Activated effector memory CD4-positive, alpha-beta T cell treated with anti-CD3 and anti-CD28 coated beads, Interleukin-2, amount 50 U/mL, for 16 hours (primary cell): ENCODE data around the gene SORCS1.
A peak's percentile ranks its signal among the peaks of the same experiment; 100 is the strongest.

Source experiments
- DNase-seq: peaks from one replicate; pipeline ENCODE4 v3.0.0-alpha.2; 2020

Gene SORCS1

DNA sequence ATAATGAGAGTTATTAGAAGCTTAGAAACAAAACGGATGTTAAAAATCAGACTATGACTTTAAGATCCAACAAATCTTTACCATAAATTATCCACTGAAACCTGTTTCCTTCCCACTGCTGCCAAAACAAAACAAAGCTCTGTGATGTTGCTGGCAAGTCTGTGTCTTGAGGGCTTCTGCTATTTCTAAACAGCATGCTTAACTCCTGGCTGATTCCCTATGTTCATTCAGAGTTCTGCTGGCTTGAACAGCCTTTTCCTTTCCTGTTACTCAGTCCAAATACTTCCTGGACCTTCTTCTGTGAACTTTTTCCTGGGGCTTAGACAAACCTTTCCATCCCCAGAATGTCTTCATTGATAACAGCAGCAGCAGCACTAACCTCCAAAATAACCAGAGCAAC lies 448.1 kb downstream of the SORCS1 start:
- no peak for DNase-seq

DNA sequence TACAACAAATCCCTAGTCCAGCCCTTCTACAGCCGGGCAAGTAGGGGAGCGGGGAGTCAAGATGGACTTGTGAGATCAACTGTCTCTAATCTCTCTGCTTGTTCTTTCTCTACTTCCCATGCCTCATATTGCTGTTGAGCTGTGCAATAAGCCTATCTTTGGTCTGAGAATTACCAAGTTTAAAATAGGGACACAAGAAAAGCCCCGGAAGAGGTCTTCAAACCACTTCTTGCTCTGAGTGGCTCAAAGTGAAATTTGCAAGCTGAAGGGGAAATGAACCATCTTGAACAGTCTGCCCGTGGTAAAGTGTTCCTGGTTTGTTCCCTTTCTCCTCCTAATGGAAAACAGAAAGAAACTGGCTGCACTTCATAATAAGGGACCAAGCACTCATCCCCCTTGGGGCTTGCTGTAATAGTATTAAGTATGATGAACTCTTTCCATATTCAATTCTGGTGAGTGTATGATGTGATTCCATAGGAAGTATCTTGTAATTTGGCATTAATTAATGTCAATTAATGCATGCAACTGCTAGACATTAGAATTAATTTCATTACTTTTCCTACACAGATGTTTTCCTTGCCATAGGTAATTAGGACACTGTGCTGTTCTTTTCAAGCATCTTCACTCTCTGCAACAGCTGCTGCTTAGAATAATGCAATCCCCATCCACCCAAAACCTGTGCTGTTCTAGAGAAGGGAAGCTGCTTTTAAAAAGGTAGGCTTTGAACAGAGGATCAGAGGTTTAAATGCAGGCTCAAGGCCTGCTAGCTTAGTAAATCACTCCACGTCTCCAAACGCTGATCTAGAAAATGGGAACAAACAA lies 449.6 kb downstream of the SORCS1 start:
- no peak for DNase-seq

DNA sequence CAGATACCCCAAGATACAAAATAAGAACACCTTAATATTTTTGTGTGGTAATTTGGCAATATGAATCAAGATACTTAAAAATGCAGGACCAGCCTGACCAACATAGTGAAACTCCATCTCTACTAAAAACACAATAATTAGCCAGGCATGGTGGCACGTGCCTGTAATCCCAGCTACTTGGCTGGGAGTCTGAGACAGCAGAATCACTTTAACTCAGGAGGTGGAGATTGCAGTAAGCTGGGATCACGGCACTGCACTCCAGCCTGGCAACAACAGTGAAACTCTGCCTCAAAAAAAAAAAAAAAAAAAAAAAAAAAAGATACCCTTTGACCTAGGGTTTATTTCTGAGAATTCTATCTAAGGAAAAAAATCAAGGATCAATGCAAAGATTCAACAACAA lies 450.7 kb downstream of the SORCS1 start:
- no peak for DNase-seq

DNA sequence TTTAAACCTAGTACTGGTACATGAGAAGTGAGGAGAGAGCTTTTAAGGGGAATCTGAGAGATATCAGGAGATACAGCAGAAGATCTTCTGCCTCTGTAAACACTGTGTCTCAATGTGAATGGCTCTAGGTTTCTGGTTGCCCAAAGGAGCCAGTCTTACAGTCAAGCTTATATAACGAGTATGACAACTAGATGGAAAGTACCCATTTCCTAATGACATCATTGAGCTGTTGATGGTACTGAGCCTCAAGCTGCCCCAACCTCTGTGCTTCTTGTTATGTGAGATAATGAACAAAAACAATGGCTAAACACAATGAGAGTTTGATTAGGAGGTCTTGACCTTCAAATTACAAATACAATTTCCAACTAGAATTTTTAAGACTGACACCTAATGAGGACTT lies 451.5 kb downstream of the SORCS1 start:
- no peak for DNase-seq

DNA sequence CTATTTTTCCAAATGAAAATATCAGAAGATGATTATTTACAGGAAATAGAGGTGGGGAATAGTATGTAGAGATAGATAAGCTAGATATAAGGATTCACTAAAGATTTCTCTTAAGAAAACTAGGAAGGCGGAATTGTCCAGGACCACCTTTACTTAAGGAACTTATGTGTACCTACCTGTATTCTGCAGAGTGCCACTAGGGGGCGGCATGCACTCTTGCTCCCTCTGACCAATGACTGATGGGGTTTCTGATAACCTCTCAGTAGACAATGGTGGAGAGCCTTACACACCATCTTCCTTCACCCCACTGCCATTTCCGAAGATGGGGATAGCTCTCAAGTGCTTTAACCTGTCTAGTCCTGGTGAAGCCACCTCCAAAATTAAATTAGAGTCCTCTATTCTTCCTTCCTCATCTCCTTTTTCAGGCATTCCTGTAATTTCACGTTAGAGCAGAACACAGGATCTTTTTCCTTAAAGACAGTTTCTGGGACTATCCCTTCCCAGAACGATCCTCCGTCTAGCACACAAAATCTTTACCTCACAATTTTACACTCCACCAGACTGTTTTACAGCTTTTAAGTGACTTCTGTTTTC lies 453.1 kb downstream of the SORCS1 start:
- peak; percentile 65 for DNase-seq

DNA sequence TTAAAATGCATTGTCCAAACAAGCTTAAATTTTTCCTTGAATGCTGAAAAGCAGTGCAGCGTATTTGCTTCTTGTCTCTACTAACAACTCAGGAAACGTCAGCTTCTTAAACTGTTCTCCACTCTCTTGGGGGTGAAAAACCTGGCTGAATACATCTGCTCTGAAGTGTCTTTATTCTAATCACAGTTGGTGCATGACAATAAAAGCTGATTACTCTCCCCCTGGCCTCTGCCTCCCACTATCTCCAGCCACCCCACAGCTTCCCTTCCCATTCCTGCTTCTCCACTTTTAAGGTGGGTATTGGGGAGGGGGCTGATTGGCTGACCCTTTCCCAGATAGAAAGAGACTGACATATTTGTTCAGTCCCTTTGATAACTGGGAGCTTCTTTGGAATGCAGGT lies 456.0 kb downstream of the SORCS1 start:
- no peak for DNase-seq

DNA sequence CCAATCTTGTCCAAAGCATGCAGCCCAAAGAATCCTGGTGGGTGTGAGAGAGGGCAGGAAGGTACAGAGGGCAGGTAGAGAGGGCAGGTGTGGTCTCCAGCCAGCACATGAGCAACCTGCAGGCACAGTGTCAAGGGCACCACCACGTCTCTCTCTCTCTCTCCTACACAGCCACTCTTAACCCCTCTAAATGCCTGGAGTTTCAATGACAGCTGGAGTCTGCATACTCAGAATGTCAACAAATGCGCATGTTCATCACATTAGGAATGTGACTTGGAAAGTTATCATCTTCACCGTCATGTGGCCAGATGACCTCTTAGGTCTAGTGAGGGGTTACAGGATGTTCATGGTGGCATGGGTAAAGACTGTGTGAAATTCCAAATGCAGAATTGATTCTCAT lies 456.8 kb downstream of the SORCS1 start:
- DNase-seq = no peak

DNA sequence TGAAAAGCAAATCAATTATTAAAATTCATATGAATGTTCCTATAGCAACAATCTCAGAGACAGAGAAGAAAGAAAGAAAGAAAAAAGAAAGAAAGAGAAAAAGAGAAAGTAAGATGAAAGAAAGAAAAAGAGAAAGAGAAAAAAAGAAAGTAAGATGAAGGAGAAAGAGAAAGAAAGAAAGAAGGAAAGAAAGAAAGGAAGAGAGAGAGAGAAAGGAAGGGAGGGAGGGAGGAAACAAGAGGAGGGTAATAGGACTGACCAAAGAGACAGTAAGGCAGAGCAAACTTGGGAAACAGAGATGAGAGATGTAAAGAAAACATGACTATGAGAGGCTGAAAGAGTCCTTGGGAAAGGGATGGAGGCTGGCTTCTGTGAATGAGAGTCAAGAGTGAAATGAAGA lies 458.4 kb downstream of the SORCS1 start:
- DNase-seq = no peak

DNA sequence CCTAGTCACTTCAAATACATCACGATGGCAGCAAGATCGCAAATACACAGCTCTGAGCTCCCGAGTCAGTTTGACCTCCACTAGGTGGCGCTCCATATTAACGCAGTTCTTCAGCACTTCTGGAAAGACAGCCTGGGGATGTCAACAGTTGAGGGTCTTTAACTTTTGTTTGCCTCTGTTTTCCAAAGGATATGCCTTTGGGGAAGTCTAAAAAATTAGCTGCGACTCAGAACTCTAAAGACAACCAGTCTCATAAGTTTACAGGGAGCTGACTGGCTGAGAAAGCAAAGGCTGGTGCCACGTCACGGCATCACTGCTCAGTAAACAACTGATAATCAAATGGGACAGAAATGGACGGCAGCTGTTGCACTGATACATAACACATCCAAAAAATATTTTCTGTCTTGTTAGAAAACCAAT lies 458.8 kb downstream of the SORCS1 start:
- no peak for DNase-seq

DNA sequence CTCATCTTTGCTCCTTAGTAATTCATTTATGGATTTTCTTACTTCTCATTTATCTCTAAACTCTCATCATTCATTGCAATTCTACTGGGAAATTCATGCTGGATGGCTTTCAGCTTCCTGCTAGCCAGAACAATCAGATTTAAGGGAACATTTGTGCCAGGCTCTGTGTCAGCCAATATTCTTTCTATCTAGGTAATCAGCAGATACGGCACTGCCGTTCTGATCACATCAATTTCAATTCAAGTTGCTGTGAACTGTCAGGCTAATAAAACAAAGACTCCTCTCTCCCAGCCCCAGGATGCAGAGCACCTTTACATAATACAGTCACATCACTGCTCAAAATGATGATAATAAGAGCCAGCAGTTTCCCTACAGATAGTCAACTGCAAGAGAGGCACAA lies 468.3 kb downstream of the SORCS1 start:
- DNase-seq = no peak

DNA sequence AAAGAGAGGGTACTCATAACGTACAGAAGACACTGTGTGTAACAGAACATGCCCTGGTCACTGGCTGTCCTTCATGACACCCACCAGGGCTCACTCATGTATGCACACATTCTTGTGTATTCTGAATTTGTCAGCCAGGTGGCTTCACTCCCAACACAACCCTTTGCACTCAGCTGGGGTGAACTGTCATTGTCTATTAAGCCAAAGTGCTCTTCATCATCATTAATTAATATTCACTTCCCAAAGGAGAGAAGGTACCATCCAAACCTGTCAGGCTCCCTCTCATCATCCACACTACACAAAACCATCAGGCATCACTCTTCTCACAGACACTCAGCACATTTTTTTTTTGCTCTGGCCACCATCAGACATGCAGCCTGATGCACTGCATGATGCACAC lies 469.8 kb downstream of the SORCS1 start:
- no peak for DNase-seq

DNA sequence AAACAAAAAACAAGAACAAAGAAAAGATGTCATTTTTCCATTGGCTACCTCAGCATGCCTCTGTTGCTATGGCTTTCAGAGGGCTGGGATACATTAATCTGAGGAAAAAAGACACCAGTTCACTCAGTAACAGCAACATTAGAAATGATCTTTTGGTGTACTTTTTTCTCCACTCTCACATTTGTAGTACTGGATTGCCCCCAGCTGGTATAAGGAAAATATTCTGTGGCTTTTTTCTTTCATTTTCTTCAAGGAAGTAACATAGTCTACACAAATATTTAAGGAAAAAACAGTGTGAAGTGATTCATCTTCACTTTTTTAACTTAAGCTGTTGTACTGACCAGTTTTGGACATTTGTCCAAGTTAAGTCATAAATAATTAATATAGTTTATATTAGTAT lies 482.3 kb downstream of the SORCS1 start:
- no peak for DNase-seq

DNA sequence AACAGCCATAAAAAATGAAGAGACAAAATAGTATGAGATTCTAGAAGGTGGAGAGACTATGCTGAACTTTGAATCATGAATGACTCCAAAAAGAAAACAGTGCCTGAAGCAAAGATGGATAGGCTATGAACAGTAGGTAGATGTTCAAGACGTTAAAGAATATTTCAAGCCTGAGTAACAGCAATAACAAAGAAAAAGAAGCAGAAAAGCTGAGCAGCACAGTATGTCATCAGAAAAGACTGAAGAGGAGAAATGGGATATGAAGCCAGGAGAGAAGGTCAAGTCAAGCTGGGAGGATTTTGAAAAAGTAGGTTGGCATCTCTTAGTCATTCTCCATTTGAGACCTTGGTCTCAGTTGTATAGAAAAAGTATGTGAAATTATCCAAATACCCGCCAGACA lies 484.4 kb downstream of the SORCS1 start:
- DNase-seq = no peak

DNA sequence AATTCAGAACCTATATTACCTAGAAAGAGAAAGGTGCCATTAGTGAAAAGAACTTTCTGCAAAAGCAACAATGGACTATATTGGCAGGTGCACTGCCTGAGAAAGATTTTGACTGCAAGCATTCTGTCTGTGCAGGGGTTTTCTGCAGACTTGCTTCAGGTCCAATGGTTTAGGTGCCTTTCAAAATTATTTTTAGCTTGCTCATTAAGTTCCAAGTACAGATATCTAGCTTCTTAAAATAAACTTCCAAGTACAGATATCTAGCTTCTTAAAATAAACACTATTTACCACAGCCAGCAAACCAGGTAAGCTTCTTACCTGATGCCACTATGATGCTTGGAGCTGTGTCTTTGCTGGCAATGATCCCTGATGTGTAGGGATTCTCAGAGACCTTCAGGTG lies 485.2 kb downstream of the SORCS1 start:
- no peak for DNase-seq

DNA sequence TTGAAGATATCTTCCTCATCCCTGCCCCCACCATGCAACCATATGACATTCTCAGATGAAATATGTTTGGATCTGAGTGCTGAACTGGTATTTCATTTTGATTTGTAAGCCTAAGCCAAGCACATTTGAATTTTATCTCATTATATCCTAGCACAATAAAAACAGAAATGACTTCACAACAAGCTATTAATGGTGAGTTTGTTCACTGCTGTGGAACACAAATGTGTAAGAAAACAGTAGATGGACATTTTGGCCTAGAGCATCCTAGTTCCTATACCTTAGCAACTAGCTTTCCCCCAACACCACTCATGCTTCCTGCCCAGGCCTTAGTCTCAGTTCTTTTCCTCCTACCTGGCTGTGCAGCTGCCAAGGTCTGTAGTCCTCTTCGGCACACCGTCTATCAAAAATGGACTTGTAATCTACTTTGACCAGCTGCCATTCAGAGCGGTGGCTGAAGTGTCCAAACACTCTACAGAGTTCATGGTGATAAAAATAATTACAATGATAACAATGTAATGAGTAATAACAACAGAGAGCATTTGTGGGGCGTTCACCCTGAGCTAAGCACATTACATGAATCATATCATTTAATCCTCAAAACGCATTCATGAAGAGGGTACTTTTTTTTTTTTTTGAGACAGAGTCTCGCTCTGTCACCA lies 491.9 kb downstream of the SORCS1 start:
- no peak for DNase-seq

DNA sequence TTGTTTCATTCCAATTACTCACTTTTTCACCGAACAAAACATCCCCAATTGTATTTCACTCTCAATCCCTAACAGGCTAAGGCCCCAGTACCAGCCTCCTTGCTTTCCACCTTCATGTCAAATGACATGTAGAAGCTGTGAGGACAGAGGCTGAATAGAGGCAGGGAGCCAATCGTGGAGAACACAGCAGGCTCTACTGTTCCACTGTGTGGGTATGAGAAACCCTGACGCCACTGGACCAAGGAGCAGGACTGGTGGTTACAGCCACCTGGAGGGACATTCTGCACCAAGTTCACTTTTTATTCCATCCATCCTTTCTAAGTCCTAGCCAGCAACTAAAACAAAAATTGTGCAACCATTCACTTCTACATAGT lies 502.8 kb downstream of the SORCS1 start:
- no peak for DNase-seq

DNA sequence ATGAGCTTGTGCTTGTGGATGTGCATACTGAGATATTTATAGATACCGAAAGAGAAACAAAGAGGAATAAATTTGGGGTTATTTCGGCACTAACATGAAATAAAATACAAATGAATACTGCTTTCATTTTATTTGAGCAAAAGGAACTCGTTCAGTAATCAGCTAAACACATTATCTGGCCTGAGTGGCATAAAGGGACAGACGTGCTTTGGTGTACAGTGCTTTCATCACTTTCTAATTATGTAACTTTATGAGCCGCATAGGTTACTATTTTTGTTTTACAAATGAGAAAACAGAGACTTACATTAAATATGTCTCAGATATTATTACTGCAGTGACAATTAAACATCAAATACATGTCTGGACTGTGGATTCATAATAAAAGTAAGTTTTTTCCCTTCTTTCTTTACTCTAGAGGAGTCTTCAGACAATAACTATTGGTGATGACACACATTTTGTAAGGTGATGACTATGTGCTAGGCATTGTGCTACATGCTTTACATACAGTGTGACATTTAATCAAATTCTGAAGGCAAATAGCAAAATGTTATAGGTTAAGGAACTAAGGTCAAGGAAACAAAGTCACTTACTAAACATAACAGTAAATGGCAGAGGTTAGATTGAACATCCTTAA lies 503.3 kb downstream of the SORCS1 start:
- no peak for DNase-seq

DNA sequence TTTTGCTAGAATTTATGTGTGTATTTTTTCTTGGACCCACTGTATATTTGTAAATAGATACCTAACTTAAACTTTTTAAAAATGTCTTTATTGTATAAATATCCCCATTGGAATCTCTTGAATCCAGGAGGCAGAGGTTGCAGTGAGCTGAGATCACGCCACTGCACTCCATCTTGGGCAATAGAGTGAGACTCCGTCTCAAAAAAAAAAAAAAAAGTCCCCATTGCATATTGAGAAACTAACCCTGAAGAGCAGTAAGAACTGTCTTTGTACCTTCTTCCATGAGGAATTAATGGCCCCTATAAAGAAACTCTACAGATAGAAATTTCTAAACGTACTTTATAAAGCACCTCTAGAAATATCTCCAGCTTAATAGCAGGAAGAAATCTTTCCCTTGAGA lies 504.0 kb downstream of the SORCS1 start:
- DNase-seq = no peak

DNA sequence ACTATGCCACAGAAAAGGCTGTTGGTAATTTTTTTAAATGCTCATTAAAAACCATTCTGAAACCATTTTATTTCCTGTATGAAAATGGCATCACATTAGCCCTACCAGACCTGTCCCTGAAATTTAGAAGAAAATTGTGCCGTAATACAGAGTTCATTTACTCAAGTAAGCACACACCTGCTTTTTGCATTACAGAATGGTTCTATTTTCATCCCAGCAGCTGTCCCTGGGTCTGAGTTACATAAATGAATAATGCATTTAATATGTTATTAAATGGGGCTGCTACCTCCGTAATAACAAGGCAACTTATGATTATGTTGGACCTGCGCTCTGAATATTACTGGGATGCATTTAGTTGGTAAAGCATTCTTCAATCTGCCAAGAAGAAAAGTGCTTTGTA lies 508.9 kb downstream of the SORCS1 start:
- DNase-seq = no peak

DNA sequence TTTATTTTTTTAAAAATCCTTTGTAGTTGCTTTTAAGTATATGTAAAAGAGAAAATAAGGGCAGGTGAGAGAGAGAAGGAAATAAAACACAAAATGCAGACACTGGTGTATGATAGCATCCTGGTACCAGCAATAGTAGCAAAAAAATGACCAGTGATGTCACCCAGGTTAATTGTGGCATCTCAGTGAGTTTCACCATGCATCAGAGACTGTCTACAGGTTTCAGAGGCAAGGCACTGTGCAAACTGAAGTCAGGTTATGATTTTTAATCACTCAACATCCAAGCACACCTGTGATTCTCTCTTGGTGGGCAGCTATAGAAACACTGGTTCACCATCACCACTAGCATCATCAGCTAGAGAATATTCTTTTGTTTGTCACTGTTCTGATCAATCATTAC lies 509.3 kb downstream of the SORCS1 start:
- no peak for DNase-seq

DNA sequence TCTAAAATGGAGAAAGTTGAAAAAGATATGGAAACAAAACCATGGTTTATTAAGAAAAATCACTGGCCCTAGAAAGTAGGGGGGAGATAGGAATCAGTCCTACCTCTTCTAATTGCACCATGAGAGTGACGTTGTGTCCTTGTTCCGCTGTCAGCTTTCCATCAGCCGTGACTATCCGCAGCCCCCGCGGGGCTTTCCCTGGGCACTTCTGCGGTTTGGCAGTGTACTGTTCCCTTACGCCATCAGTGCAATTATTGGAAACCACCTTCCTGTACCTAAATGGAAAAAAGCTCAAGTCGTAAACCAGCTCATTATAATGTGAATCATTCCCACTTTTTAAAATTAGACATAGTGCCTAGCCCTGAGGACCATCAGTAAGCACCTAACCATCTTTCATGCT lies 512.2 kb downstream of the SORCS1 start:
- DNase-seq = no peak

DNA sequence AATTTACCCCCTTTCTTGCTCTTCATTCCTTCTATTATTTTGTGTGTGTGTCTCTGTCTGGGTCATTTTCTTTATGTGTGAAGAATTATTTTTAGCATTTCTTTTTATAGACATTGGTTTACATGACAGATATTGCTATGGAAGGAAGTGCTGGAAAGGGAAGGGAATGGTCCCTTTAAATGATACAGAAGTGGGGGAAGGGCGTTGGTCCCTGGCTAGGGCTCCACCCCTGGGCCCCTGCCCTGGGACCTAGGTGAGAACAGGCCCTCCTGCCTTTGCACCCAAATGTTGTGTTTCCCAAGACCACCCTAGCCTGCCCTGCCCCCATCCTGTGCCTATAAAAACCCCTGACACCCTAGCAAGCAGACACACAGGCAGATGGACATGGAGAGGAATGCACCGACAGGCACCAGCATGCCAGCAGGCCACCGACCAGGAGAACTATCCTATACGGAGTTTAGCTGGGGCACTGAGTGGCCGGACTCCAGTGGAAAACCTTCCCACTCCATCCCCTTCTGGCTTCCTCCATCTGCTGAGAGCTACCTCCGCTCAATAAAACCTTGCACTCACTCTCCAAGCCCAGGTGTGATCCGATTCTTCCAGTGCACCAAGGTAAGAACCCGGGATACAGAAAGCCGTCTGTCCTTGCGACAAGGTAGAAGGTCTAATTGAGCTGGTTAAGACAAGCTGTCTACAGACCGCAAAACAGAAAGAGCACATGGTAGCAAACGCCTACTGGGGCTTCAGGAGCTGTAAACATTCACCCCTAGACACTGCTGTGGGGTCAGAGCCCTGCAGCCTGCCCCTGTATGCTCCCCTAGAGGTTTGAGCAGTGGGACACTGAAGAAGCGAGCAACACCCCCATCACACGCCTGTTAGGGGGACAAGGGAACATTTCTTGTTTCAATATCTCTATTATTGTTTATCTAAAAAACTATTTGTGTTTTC lies 515.7 kb downstream of the SORCS1 start:
- no peak for DNase-seq

DNA sequence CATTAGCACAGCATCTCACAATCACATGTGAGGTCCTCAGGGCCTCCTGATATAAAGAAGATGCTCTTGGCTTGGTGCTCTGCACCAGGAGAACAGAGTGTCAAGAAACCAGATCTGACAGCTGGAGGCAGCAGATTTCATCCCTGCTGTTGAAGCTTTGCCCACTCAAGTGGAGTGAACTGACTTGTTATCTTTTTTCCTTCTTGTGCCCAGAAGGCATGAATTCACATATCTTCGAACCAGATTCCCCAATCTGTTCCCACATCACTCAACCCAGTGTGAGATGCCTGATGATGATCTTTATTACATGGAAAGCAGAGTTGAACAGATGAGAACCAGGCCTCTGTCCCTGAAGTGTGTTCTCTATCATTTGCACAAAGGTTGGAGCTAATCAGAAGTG lies 521.0 kb downstream of the SORCS1 start:
- DNase-seq = no peak
